HG03060 (cell line): ENCODE results near the gene KCNA1.

Experiments
- ATAC-seq: cut with Tn5 transposase; IDR thresholded peaks from one replicate; pipeline ENCODE4 v1.9.1; 2021; ENCODE audit warnings: low read depth, moderate number of reproducible peaks; ENCODE audit not compliant: unreplicated experiment

The KCNA1 gene

DNA sequence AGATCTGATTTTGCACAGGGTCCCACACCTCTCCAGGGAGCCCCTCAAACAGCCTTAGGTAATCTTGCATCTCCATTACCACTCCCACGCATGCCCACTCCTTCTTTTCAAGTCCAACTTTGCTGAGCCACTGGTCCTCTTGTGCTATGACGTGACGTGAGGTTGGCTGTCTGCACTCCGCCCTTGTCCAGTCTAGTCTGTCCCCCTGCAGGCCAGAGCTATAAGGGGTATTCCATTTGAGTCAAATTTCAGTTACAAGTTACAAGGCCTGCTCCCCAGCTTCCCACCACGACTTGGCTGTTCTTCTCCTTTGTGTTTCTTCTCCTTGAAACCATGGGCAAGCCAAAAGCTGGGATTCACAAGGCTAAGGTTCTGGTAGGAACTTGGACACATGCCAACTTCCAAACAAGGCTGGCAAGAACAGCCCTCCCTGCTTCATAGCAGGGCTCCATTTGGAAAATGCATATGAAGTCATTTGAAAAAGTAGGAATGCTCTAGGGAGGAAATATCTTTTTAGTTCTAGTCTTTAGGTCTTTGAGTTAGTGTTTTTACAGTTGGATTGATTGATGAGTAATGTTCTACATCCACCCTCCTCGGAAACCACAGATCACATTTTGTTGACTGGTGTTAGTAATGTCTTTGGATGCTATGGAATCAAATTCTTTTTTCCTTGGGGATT, 49.1 kb downstream of the KCNA1 start:
- no peak for ATAC-seq

DNA sequence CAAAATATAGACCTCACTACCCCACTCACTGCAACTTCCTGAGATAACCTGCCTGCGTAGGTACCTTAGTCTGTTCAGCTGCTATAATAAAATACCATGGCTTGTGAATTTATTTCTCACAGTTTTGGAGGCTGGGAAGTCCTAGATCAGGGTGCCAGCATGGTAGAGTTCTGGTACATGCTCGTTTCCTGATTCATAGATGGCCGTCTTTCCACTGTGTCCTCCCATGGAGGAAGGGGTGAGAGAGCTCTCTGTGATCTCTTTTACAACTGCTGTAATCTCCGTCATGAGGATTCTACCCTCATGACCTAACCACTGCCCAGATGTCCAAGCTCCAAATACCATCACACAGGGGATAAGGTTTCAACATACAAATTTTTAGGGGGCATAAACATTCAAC, 49.7 kb downstream of the KCNA1 start:
- ATAC-seq: no peak

DNA sequence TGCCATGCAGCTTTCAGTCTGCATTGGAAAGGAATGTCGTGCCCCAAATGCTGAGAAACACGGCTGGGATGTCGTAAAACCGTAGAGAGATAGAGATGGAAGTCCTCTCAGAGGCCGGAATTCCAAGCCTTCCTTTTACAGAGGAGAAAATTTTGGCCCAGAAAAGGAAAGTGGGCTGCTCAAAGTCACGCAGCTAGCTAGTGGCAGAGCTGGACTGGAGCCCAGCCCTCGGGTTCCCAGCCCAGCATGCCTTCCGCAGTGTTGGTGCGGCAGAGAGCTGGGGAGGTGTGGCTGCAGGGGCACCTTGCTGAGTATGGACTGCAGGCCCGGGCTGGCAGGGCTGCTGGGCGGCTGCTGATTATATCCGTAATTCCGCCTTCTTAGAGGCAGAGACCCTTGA, 50.3 kb downstream of the KCNA1 start:
- no peak for ATAC-seq

DNA sequence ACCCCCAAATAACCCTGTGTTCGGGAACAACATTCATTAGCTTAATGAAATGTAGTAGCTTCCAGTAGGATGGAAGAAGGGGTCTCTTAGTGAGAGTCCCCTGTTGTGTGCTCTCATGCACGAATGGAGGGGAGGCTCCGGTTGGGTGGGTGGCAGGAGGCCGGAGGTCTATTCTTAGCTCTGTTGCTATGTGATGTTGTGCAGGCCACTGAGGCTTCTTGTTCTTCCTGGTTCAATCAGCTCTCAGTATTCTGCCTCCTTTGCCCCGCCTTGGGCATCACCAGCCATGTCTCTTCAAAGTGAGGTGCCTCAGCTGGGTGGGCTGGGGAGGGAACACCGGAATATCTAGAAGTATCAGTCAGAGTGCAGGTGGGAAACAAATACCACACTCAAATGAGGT, 50.8 kb downstream of the KCNA1 start:
- ATAC-seq: no peak

DNA sequence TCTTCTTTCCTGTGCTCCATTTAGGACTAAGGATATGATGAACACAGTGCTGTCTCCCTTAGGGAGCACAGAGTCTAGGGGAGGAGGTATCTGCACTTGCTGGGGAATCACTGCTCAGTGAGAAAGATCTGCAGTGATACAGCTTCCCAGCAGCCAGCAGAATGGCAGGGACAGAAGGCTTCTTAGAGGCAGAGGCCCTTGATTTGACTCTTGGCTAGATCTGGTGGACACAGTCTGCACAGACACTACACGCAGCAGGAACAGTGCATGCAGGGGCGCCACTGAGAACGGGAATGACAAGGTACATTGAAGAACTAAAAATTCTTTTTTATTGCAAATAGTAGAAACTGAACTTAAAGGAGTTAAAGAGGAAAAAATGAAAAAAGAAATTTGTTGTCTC, 51.6 kb downstream of the KCNA1 start:
- no peak for ATAC-seq

DNA sequence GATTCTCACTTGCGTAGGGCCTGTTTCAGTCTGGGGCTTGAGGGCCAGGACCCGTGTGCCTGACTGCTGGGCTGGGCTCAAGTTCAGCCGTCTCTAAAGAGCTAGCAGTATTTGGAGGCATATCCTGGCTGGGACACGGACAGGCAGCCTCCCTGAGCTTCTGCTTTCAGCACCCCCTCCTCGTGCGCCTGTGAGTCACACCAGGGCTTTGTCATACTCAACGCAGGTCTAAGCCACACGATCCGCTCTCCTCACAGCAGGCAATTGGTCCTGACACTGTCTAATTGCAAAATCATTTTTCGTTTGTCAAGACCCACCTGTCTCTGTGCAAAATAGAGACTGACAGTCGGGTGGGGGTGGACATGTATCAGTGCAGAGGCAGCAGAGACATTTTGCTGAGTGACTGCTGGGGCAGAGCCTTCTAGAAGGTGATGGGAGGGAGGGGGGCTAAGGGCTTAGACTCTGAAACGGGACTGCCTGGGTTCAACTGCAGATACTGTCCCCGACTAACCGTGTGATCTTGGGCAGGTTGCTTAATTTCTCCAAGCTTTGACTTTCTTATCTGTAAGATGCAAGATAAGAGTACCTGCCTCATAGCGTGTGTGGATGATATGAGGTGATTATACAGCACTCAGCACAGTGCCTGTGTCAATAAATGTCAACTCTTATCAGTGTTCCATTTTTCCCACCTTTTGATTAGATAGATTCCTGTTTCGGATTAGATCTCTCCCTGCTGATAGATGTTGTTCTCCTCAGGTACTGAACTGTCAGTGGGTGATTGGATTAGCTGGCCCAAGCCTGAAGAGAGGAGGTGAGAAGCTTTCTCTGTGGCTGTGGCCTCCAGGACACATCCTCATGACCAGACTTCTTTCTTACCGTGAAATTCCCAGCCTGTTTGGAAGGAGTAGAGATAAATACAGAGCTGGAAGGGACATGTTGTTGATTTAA, 53.1 kb downstream of the KCNA1 start:
- ATAC-seq: no peak
